Upper lobe of left lung (tissue), 6 donors: Measurements from ENCODE around the gene NAV2. TPM values are rescaled to one million over a fixed set of nuclear protein-coding genes. Genes with fewer than 3 reads are reported as not detected.
A peak's percentile ranks its signal among the peaks of the same experiment; 100 is the strongest.

Experiments
- ATAC-seq, 2 donors: fragments of 200-7000 bp; cut with Tn5 transposase; one replicate each; pipeline ENCODE4 v1.9.1; 2022; ENCODE audit warnings: mild to moderate bottlenecking in 2 of 2, moderate library complexity in 2 of 2; ENCODE audit not compliant: low FRiP score in 2 of 2
- DNase-seq, 2 donors: peaks; one replicate each; pipeline ENCODE4 v3.0.0-alpha.2; 2019 to 2020
- H3K27ac ChIP-seq, 4 donors: fragments of 200-600 bp; sonication (generic); one replicate each; pipeline ENCODE4 v1.5.1; 2016 to 2019
- H3K27me3 ChIP-seq, 4 donors: fragments of 200-600 bp; sonication (generic); one replicate each; pipeline ENCODE4 v1.5.1; 2017 to 2019
- H3K36me3 ChIP-seq, 4 donors: fragments of 200-600 bp; sonication (generic); one replicate each; pipeline ENCODE4 v1.5.1; 2016 to 2019
- H3K4me1 ChIP-seq, 4 donors: fragments of 200-600 bp; sonication (generic); one replicate each; pipeline ENCODE4 v1.5.1; 2018 to 2019
- H3K4me3 ChIP-seq, 4 donors: fragments of 200-600 bp; sonication (generic); one replicate each; pipeline ENCODE4 v1.5.1; 2017 to 2019; ENCODE audit warnings: mild to moderate bottlenecking in 2 of 4, moderate library complexity in 1 of 4
- H3K9me3 ChIP-seq, 4 donors: fragments of 200-600 bp; sonication (generic); one replicate each; pipeline ENCODE4 v1.5.1; 2018 to 2019
- EP300 ChIP-seq, 4 donors: sonication (generic); formaldehyde crosslinking; IDR thresholded peaks; one replicate each; pipeline ENCODE4 v1.5.1; 2017; ENCODE audit warnings: antibody characterized with exemption in 4 of 4, control low read depth in 2 of 4
- POLR2A ChIP-seq, 4 donors: fragments of 450-650 bp; IDR thresholded peaks; one replicate each; pipeline ENCODE4 v1.5.1; 2016 to 2017; ENCODE audit warnings: antibody characterized with exemption in 4 of 4, mild to moderate bottlenecking in 2 of 4
- POLR2AphosphoS5 ChIP-seq, 2 donors: sonication (generic); formaldehyde crosslinking; IDR thresholded peaks; one replicate each; pipeline ENCODE4 v1.5.1; 2017; ENCODE audit warnings: antibody characterized with exemption in 2 of 2
- WGBS, 2 donors: methylation state at CpG; one replicate each; pipeline ENCODE4 v1.1.5; 2017 to 2018; 5-methylcytosine and 5-hydroxymethylcytosine counted together
- total RNA-seq, 6 donors: library from RNA; depleted of rRNA in 4 of 6; stranded (reverse); fragments of >200 nt in 4 of 6; gene quantifications; one replicate each; pipeline versions ENCODE4 v1.1.0 to v1.2.1, GENCODE V29; 2016 to 2021
- TF ChIP-seq, protein P1 (sequence below), 6 experiments: fragments of 450-650 bp in 4 of 6; fragments of 200-600 bp in 2 of 6; sonication (generic) in 2 of 6; IDR thresholded peaks; one replicate each; pipeline ENCODE4 v1.5.1; 2016 to 2019; ENCODE audit warnings: antibody characterized with exemption in 6 of 6
- donor health status: DM: no; HTN: no; CAD: no; lungs with moderate emphysema.
- donor health status: DM: no; HTN: yes; CAD: no; lungs with severe emphysema.

The NAV2 gene
- total RNA-seq, 6 donors from 2014 or later: 40.5 to 61.4 (median 52.3) TPM

DNA sequence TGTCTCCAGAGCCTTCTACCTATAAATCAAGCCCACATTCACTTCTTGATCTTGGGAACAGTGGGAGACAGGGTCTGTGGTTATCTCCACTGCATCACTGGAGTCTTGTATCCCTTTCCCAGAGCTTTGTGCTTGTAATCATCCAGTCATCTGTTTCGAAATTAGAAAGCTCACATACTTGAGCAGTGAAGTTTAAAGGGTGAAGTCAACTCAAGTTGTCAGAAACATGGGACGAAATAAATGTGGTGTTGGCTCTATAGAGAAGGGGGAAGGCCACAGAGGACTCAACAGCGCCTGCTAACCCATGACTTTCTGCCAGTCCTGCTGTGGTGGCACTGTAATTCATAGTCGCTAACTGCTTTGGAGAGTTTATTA is 250.2 kb downstream of the NAV2 start:
- TF ChIP-seq POLR2AphosphoS5 (IDR thresholded peaks at IDR 0.05) (peak in 1 of 2 donors; percentile 13), EP300 (IDR thresholded peaks at IDR 0.05) (no peak), POLR2A (IDR thresholded peaks at IDR 0.05) (no peak)
- TF ChIP-seq, protein P1, sequence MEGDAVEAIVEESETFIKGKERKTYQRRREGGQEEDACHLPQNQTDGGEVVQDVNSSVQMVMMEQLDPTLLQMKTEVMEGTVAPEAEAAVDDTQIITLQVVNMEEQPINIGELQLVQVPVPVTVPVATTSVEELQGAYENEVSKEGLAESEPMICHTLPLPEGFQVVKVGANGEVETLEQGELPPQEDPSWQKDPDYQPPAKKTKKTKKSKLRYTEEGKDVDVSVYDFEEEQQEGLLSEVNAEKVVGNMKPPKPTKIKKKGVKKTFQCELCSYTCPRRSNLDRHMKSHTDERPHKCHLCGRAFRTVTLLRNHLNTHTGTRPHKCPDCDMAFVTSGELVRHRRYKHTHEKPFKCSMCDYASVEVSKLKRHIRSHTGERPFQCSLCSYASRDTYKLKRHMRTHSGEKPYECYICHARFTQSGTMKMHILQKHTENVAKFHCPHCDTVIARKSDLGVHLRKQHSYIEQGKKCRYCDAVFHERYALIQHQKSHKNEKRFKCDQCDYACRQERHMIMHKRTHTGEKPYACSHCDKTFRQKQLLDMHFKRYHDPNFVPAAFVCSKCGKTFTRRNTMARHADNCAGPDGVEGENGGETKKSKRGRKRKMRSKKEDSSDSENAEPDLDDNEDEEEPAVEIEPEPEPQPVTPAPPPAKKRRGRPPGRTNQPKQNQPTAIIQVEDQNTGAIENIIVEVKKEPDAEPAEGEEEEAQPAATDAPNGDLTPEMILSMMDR (IDR thresholded peaks at IDR 0.05): no peak
- peaks cover 0 to 5% (median 2%) of the 10 kb centered on the region in 4 donors for H3K4me1 ChIP-seq
- WGBS, 2 donors: 70 to 73% methylated on average over 4 of the region's 4 CpGs
- H3K4me3 ChIP-seq: no peak overlapping the region
- DNase-seq (no peak), ATAC-seq (no peak)
- no peaks in the 10 kb centered on the region for H3K9me3 ChIP-seq
- peaks cover 0 to 3% (median 0%) of the 10 kb centered on the region in 4 donors for H3K36me3 ChIP-seq
- no peaks in the 10 kb centered on the region for H3K27me3 ChIP-seq
- H3K27ac ChIP-seq: no peak overlapping the region

DNA sequence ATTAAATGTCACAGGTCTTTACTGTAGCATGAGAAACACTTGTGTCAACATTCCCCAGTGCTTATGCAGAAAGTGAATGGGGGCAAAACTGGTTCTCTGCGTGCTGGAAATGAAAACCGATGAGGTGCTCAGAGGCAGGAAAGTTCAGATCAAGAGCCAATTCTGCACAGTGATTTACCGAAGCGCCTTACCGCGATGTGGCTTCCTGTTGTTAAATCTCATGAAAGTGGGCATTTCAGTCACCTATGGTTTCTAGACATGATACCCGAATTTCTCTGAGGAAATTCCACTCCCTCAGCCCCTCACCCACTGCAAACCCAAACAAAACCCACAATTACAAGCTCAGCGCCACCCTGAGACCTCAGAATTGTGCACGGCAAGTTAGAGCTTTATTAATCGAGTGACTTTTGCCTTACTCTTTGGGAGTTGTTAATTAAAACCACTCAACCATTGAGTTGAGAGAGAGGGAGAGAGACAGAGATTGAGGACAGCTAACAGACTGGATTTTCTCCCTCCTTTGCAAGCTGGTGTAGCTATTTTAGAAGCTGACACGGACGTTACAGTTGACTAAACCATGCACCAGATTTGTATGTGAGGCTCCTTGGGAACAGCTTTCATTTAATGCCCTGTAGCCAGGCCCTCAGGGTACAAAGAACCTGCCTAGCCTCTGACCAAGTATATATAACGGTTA is 251.2 kb downstream of the NAV2 start:
- DNase-seq: no peak
- Histone ChIP-seq H3K4me3 (no peak overlapping the region), H3K27me3 (no peaks in the 10 kb centered on the region), H3K27ac (no peak overlapping the region), H3K4me1 (peaks cover 0 to 5% (median 0%) of the 10 kb centered on the region in 4 donors), H3K36me3 (peaks cover 0 to 3% (median 0%) of the 10 kb centered on the region in 4 donors), H3K9me3 (no peaks in the 10 kb centered on the region)
- no peak for ATAC-seq
- TF ChIP-seq, protein P1 (IDR thresholded peaks at IDR 0.05): no peak
- TF ChIP-seq POLR2AphosphoS5 (IDR thresholded peaks at IDR 0.05): no peak
- WGBS, 2 donors: 81 to 83% methylated on average over 13 of the region's 13 CpGs

DNA sequence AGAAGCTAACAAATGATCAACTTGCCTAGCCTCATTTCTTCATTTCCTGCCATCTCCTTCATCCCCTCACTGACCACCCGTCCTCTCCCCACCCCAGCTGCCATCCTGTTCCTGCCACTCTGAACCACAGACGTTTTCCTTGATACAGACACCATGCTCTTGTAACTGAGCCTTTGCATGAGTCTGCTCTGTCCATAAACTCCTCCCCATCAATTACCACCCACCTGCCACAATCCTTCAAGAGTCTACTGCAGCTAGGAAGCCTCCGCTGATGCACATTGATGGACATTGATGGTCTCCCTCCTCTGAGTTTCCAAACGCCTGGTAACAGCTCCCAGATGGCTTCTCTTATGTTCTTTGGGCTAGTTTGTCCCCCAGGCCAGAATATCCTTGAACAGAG is 253.8 kb downstream of the NAV2 start:
- H3K36me3 ChIP-seq: peaks cover 0 to 3% (median 0%) of the 10 kb centered on the region in 4 donors
- H3K27me3 ChIP-seq: no peaks in the 10 kb centered on the region
- WGBS, 2 donors: 87% methylated on average over 4 of the region's 4 CpGs
- no peaks in the 10 kb centered on the region for H3K9me3 ChIP-seq
- no peak for DNase-seq
- H3K4me3 ChIP-seq: no peak overlapping the region
- peaks cover 0 to 5% (median 0%) of the 10 kb centered on the region in 4 donors for H3K4me1 ChIP-seq
- no peak for TF ChIP-seq POLR2AphosphoS5 (IDR thresholded peaks at IDR 0.05)
- no peak for TF ChIP-seq EP300 (IDR thresholded peaks at IDR 0.05)
- no peak for TF ChIP-seq POLR2A (IDR thresholded peaks at IDR 0.05)
- TF ChIP-seq, protein P1 (IDR thresholded peaks at IDR 0.05): no peak
- ATAC-seq: no peak
- H3K27ac ChIP-seq: no peak overlapping the region

- Histone ChIP-seq H3K4me3 (no peak overlapping the region), H3K27ac (no peak overlapping the region), H3K27me3 (no peaks in the 10 kb centered on the region), H3K4me1 (peaks cover 0 to 5% (median 0%) of the 10 kb centered on the region in 4 donors), H3K36me3 (peaks cover 0 to 3% (median 0%) of the 10 kb centered on the region in 4 donors), H3K9me3 (no peaks in the 10 kb centered on the region)
- 92 to 97% methylated on average over 4 of the region's 4 CpGs for WGBS, 2 donors
- TF ChIP-seq EP300 (IDR thresholded peaks at IDR 0.05) (no peak), POLR2A (IDR thresholded peaks at IDR 0.05) (no peak), POLR2AphosphoS5 (IDR thresholded peaks at IDR 0.05) (no peak)
- TF ChIP-seq, protein P1 (IDR thresholded peaks at IDR 0.05): no peak
- DNase-seq: no peak
- ATAC-seq: no peak
These were observed 254.3 kb downstream of the NAV2 start for GRCh38 chr11:19966927-19967326.

DNA sequence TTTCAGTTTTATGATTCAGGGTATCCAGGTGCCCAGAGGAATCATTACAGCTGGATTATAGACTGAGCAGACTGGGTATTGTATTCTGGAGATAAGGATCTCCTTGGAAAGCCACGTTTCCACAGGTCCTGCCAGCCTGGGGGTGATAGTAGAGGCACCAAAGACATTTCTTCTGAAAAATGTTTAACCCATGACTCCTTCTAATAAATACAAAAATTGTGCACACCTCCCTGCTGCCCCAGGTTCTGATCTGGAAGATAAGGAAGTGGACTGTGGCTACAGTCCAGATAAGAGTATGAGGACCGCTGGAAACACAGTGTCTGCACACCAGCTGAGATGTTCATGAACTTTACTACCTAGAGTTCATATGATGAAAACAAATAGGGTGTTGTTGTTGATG is 255.2 kb downstream of the NAV2 start:
- Histone ChIP-seq H3K4me1 (peaks cover 0 to 5% (median 0%) of the 10 kb centered on the region in 4 donors), H3K27me3 (no peaks in the 10 kb centered on the region), H3K9me3 (no peaks in the 10 kb centered on the region), H3K27ac (no peak overlapping the region), H3K4me3 (no peak overlapping the region), H3K36me3 (no peaks in the 10 kb centered on the region)
- ATAC-seq: no peak
- DNase-seq: no peak
- WGBS, 2 donors: 52 to 67% methylated on average over 2 of the region's 2 CpGs
- TF ChIP-seq POLR2A (IDR thresholded peaks at IDR 0.05): no peak
- TF ChIP-seq, protein P1 (IDR thresholded peaks at IDR 0.05): no peak
- TF ChIP-seq EP300 (IDR thresholded peaks at IDR 0.05): no peak
- TF ChIP-seq POLR2AphosphoS5 (IDR thresholded peaks at IDR 0.05): no peak
